CD14-positive monocyte (primary cell): ENCODE measurements around the gene LAMTOR3. TPM values are rescaled to one million over a fixed set of nuclear protein-coding genes. Genes with fewer than 3 reads are reported as not detected.

Source experiments
- DNase-seq, 3 donors: peaks; one replicate each; pipeline ENCODE4 v3.0.0-alpha.2; 2011 to 2022
- H2AFZ ChIP-seq: 2 replicates; pipeline ENCODE4 v1.6.0; 2012; ENCODE audit warnings: mild to moderate bottlenecking, low read depth, low read length, inconsistent platforms; ENCODE audit not compliant: insufficient read depth, poor library complexity, severe bottlenecking
- H3K27ac ChIP-seq, 2 donors: 1 replicate in 1 of 2; 2 replicates in 1 of 2; pipeline ENCODE4 v1.5.1; 2012 to 2013; ENCODE audit warnings: low read length in 2 of 2, control low read depth in 1 of 2, inconsistent platforms in 1 of 2, low read depth in 1 of 2, mild to moderate bottlenecking in 1 of 2
- H3K27me3 ChIP-seq, 2 donors: one replicate each; pipeline versions ENCODE4 v1.6.0 to v1.6.1; 2011 to 2013; ENCODE audit warnings: low read length in 2 of 2; ENCODE audit not compliant: control insufficient read depth in 2 of 2, insufficient read depth in 2 of 2
- H3K36me3 ChIP-seq, 2 donors: replicated peaks in 1 of 2; 1 replicate in 1 of 2; 2 replicates in 1 of 2; pipeline versions ENCODE4 v1.5.1 to v1.6.1; 2012 to 2013; ENCODE audit warnings: low read length in 2 of 2, control low read depth in 1 of 2, inconsistent platforms in 1 of 2, mild to moderate bottlenecking in 1 of 2; ENCODE audit not compliant: insufficient read depth in 2 of 2, control insufficient read depth in 1 of 2
- H3K4me1 ChIP-seq, 2 donors: 1 replicate in 1 of 2; 2 replicates in 1 of 2; pipeline versions ENCODE4 v1.5.1 to v1.6.1; 2012 to 2013; ENCODE audit warnings: low read length in 2 of 2, control low read depth in 1 of 2, inconsistent platforms in 1 of 2, mild to moderate bottlenecking in 1 of 2, moderate library complexity in 1 of 2; ENCODE audit not compliant: insufficient read depth in 2 of 2, control insufficient read depth in 1 of 2
- H3K4me2 ChIP-seq: replicated peaks from 2 replicates; pipeline ENCODE3; 2012; ENCODE audit warnings: low read length, moderate library complexity, mild to moderate bottlenecking; ENCODE audit not compliant: poor library complexity, severe bottlenecking; ENCODE audit errors: extremely low read depth
- H3K4me3 ChIP-seq, 3 experiments: fragments of 200-600 bp in 1 of 3; sonication (generic) in 1 of 3; replicated peaks in 1 of 3; 1 replicate in 2 of 3; 2 replicates in 1 of 3; pipeline ENCODE4 v1.5.1; 2011 to 2013; ENCODE audit warnings: low read length in 3 of 3, mild to moderate bottlenecking in 3 of 3, control low read depth in 2 of 3, low read depth in 2 of 3, inconsistent platforms in 1 of 3, moderate library complexity in 1 of 3
- H3K79me2 ChIP-seq: 2 replicates; pipeline ENCODE4 v1.6.0; 2012; ENCODE audit warnings: mild to moderate bottlenecking, control low read depth, inconsistent platforms, low read length, moderate library complexity; ENCODE audit not compliant: insufficient read depth
- H3K9ac ChIP-seq: 2 replicates; pipeline ENCODE4 v1.6.0; 2017; ENCODE audit warnings: low read length, mild to moderate bottlenecking; ENCODE audit not compliant: insufficient read depth, poor library complexity, severe bottlenecking
- H3K9me3 ChIP-seq, 2 donors: replicated peaks in 1 of 2; 1 replicate in 1 of 2; 2 replicates in 1 of 2; pipeline versions ENCODE4 v1.5.1 to v1.6.1; 2012 to 2013; ENCODE audit warnings: low read length in 2 of 2, control low read depth in 1 of 2; ENCODE audit not compliant: control insufficient read depth in 1 of 2, insufficient read depth in 1 of 2
- H4K20me1 ChIP-seq: 2 replicates; pipeline ENCODE4 v1.6.0; 2012; ENCODE audit warnings: mild to moderate bottlenecking, low read length, control low read depth, moderate library complexity; ENCODE audit not compliant: insufficient read depth
- H3K27ac Mint-ChIP-seq, 7 donors: one replicate each; pipeline ENCODE4 v1.8.0; 2020; ENCODE audit warnings: mild to moderate bottlenecking in 7 of 7, mixed read lengths in 7 of 7, moderate library complexity in 6 of 7, inconsistent platforms in 2 of 7
- H3K27me3 Mint-ChIP-seq, 3 donors: one replicate each; pipeline ENCODE4 v1.8.0; 2021 to 2022; ENCODE audit warnings: low read depth in 3 of 3, mild to moderate bottlenecking in 3 of 3, mixed read lengths in 3 of 3, moderate library complexity in 3 of 3, inconsistent platforms in 1 of 3
- H3K36me3 Mint-ChIP-seq, 2 donors: one replicate each; pipeline ENCODE4 v1.8.0; 2020; ENCODE audit warnings: mixed read lengths in 2 of 2, inconsistent platforms in 1 of 2, mild to moderate bottlenecking in 1 of 2
- H3K4me1 Mint-ChIP-seq: one replicate; pipeline ENCODE4 v1.8.0; 2020; ENCODE audit warnings: mild to moderate bottlenecking, mixed read lengths
- H3K4me3 Mint-ChIP-seq, 2 donors: one replicate each; pipeline ENCODE4 v1.8.0; 2020; ENCODE audit warnings: mild to moderate bottlenecking in 2 of 2, mixed read lengths in 2 of 2, moderate library complexity in 1 of 2
- H3K9me3 Mint-ChIP-seq, 7 donors: one replicate each; pipeline ENCODE4 v1.8.0; 2020 to 2022; ENCODE audit warnings: mixed read lengths in 7 of 7, mild to moderate bottlenecking in 6 of 7, moderate library complexity in 6 of 7, inconsistent platforms in 2 of 7
- CTCF ChIP-seq: fragments of 200-600 bp; IDR thresholded peaks from one replicate; pipeline ENCODE4 v1.8.0; 2022; ENCODE audit warnings: antibody characterized with exemption, mild to moderate bottlenecking
- WGBS: methylation state at CpG from one replicate; pipeline ENCODE4 v1.1.5; 2013; ENCODE audit warnings: missing lambda C conversion rate; ENCODE audit not compliant: insufficient coverage; 5-methylcytosine and 5-hydroxymethylcytosine counted together
- intact Hi-C, 2 donors: fragments of 100-400 bp; cut with micrococcal nuclease; formaldehyde crosslinking; loops; one replicate each; pipeline versions ENCODE4 v1.15.0 to v1.15.1; 2023
- polyA plus RNA-seq, 3 donors: library from polyadenylated mRNA; depleted of rRNA in 1 of 3; unstranded in 2 of 3; stranded (reverse) in 1 of 3; fragments of 300-500 nt in 2 of 3; fragments of >200 nt in 1 of 3; fragmentation: Illumina TruSeq in 2 of 3; gene quantifications; 1 replicate in 2 of 3; 2 replicates in 1 of 3; pipeline ENCODE4 v1.2.3, GENCODE V29; 2012 to 2021

Gene LAMTOR3
- polyA plus RNA-seq, 3 donors, result 19.9 to 83.3 (median 62.5) TPM

DNA sequence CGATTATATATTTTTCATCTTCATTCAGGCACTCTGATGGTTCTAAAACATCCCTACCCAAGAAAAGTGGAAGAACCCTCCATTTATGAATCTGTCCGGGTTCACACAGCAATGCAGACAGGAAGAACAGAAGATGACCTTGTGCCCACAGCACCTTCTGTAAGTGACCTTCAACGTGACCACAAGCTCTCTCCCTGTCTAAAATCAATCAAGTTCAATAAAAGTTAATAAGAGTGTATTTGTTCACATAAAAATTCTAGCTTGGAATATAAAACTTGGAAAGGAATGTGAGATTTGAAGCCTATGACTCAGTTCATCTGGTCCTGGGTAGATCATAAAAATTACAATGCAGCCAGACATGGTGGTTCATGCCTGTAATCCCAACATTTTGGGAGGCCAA is 41.0 kb downstream of the LAMTOR3 start:
- Histone ChIP-seq H3K79me2 (peaks cover 45% of the 10 kb centered on the region), H3K4me2 (no peak overlapping the region), H3K4me1 (peaks cover 60 to 70% of the 10 kb centered on the region in 2 donors), H3K36me3 (peaks cover 22 to 49% of the 10 kb centered on the region in 2 donors), H3K4me3 (no peak overlapping the region), H3K9ac (no peak overlapping the region), H3K9me3 (no peaks in the 10 kb centered on the region), H4K20me1 (peaks cover 3% of the 10 kb centered on the region), H3K27ac (peak overlapping the region in 1 of 2 donors; percentile 66), H2AFZ (no peak overlapping the region), H3K27me3 (no peaks in the 10 kb centered on the region)
- peaks cover 77% of the 10 kb centered on the region for H3K4me1 Mint-ChIP-seq
- DNase-seq, result no peak
- H3K27ac Mint-ChIP-seq, result peak overlapping the region in 5 of 7 donors; percentile 56 to 93 (median 66)
- intact Hi-C loops, result no loop called here
- WGBS, result 100% methylated on average over 1 of the region's 3 CpGs
- peaks cover 0 to 1% (median 0%) of the 10 kb centered on the region in 3 donors for H3K27me3 Mint-ChIP-seq
- H3K9me3 Mint-ChIP-seq, result no peaks in the 10 kb centered on the region
- H3K36me3 Mint-ChIP-seq, result peaks cover 47 to 63% of the 10 kb centered on the region in 2 donors
- no peak overlapping the region for H3K4me3 Mint-ChIP-seq
- TF ChIP-seq CTCF, result no peak

DNA sequence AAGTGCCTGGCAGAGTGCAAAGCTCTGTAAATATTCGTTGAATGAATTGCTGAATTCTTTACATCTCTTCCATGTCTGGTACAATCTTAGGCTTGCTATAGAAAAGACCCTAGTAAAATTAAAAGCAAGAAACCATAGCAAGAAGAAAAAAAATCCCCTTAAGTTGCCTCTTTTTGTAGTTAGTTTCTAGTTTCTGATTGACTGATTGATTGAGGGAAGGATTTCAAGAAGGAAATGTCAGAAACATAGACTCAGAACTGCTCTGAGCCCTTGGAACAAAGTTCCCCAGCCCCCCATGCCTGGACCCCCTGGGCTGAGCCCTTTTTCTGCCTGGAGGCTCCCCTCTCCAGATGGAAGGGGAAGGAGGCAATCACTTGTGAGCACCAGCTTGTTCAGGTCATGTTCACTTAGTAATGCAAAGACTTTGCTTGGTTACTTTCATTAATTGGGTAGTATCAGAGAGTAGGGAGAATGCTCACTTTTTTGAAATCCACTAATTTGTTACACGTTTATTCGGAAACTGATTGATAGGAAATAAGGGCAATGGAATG is 42.0 kb downstream of the LAMTOR3 start:
- Histone ChIP-seq H2AFZ (no peak overlapping the region), H3K4me1 (peaks cover 64 to 69% of the 10 kb centered on the region in 2 donors)
- intact Hi-C loops, result no loop called here

More for the DNA sequence above, 42.0 kb downstream of the LAMTOR3 start:
- no CpG with 5 or more reads among the region's 3 CpGs for WGBS
- Mint-ChIP-seq H3K4me3 (no peak overlapping the region), H3K27me3 (peaks cover 0 to 1% (median 0%) of the 10 kb centered on the region in 3 donors), H3K27ac (peak overlapping the region in 4 of 7 donors; percentile 15 to 84 (median 67)), H3K4me1 (peaks cover 79% of the 10 kb centered on the region), H3K36me3 (peaks cover 51 to 64% of the 10 kb centered on the region in 2 donors), H3K9me3 (no peaks in the 10 kb centered on the region)
- Histone ChIP-seq H3K36me3 (peaks cover 22 to 49% of the 10 kb centered on the region in 2 donors), H3K27me3 (no peaks in the 10 kb centered on the region), H3K4me3 (no peak overlapping the region), H3K27ac (peak overlapping the region in 1 of 2 donors; percentile 66), H4K20me1 (peaks cover 3% of the 10 kb centered on the region), H3K9me3 (no peaks in the 10 kb centered on the region), H3K79me2 (peaks cover 44% of the 10 kb centered on the region), H3K9ac (no peak overlapping the region), H3K4me2 (no peak overlapping the region)
- DNase-seq, result no peak
- no peak for TF ChIP-seq CTCF
